BE2C (cell line): ENCODE measurements around the gene CDHR1.

Experiments used
- DNase-seq: peaks from one replicate; pipeline ENCODE4 v3.0.0-alpha.2; 2020
- H3K27me3 ChIP-seq: fragments of 250-450 bp; sonication (Bioruptor Pico); 2 replicates; pipeline ENCODE4 v1.5.1; 2020; ENCODE audit warnings: mild to moderate bottlenecking
- H3K36me3 ChIP-seq: fragments of 250-450 bp; sonication (Bioruptor Pico); 2 replicates; pipeline ENCODE4 v1.5.1; 2020; ENCODE audit warnings: mild to moderate bottlenecking
- H3K4me1 ChIP-seq: fragments of 250-450 bp; sonication (Bioruptor Pico); 2 replicates; pipeline ENCODE4 v1.5.1; 2020
- H3K4me3 ChIP-seq: 2 replicates; pipeline ENCODE4 v1.5.1; 2011; ENCODE audit warnings: low read depth, low read length
- H3K9me3 ChIP-seq: fragments of 250-450 bp; sonication (Bioruptor Pico); 2 replicates; pipeline ENCODE4 v1.5.1; 2020
- TF ChIP-seq, protein P1 (sequence below): IDR thresholded peaks from 2 replicates; pipeline ENCODE4 v1.5.1; 2012; ENCODE audit warnings: mild to moderate bottlenecking, low read depth, low read length

Gene CDHR1

DNA sequence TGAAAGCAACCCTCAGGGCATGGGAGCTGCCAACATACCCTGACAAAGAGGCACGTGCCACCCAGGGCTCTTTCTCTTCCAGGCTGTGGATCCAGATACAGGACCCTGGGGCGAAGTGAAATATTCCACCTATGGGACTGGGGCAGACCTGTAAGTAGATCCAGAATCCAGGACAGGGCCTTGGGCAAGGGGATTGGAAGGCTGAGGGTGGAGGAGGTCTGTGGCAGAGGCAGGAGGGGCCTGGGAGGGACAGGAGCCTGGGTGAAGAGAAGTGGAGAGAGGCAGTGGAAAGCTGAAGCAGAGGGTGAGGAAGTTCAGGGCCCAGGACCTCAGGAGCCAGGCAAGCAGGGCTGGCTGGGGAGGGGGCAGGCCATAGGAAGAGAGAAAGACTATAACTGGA lies 17.2 kb downstream of the CDHR1 start:
- Histone ChIP-seq H3K4me3 (no peak overlapping the region), H3K4me1 (no peaks in the 10 kb centered on the region), H3K27me3 (no peaks in the 10 kb centered on the region), H3K9me3 (no peaks in the 10 kb centered on the region), H3K36me3 (no peaks in the 10 kb centered on the region)
- DNase-seq, result no peak
- TF ChIP-seq, protein P1, sequence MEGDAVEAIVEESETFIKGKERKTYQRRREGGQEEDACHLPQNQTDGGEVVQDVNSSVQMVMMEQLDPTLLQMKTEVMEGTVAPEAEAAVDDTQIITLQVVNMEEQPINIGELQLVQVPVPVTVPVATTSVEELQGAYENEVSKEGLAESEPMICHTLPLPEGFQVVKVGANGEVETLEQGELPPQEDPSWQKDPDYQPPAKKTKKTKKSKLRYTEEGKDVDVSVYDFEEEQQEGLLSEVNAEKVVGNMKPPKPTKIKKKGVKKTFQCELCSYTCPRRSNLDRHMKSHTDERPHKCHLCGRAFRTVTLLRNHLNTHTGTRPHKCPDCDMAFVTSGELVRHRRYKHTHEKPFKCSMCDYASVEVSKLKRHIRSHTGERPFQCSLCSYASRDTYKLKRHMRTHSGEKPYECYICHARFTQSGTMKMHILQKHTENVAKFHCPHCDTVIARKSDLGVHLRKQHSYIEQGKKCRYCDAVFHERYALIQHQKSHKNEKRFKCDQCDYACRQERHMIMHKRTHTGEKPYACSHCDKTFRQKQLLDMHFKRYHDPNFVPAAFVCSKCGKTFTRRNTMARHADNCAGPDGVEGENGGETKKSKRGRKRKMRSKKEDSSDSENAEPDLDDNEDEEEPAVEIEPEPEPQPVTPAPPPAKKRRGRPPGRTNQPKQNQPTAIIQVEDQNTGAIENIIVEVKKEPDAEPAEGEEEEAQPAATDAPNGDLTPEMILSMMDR, result no peak

DNA sequence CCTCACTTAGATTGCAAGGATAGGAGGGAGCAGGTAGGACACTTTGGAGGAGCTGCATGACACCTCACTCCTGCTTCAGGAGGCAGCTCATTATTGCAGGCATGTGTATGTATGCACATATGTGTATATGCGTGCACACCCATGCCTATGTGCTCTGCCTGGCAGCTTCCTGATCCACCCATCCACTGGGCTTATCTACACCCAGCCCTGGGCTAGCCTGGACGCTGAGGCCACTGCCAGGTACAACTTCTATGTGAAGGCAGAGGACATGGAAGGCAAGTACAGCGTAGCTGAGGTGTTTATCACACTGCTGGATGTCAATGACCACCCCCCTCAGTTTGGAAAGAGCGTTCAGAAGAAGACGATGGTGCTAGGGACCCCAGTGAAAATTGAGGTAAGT lies 17.7 kb downstream of the CDHR1 start:
- Histone ChIP-seq H3K4me3 (no peak overlapping the region), H3K36me3 (no peaks in the 10 kb centered on the region), H3K4me1 (no peaks in the 10 kb centered on the region), H3K27me3 (no peaks in the 10 kb centered on the region), H3K9me3 (no peaks in the 10 kb centered on the region)
- TF ChIP-seq, protein P1, result no peak
- DNase-seq, result no peak

DNA sequence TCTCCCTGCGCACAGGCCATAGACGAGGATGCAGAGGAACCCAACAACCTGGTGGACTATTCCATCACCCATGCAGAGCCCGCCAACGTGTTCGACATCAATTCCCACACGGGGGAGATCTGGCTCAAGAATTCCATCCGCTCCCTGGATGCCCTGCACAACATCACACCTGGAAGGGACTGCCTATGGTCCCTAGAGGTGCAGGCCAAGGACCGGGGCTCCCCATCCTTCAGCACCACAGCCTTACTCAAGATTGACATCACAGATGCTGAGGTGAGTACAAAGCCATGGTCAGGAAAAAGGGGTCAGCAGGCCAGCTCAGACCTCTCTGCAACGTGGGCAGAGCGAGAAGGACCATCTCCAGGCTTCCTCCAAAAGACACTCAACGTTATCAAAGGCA lies 18.7 kb downstream of the CDHR1 start:
- Histone ChIP-seq H3K27me3 (no peaks in the 10 kb centered on the region), H3K4me3 (no peak overlapping the region), H3K9me3 (no peaks in the 10 kb centered on the region), H3K36me3 (no peaks in the 10 kb centered on the region), H3K4me1 (no peaks in the 10 kb centered on the region)
- TF ChIP-seq, protein P1, result no peak
- no peak for DNase-seq

- DNase-seq, result no peak
- Histone ChIP-seq H3K27me3 (no peaks in the 10 kb centered on the region), H3K36me3 (no peaks in the 10 kb centered on the region), H3K9me3 (no peaks in the 10 kb centered on the region), H3K4me3 (no peak overlapping the region), H3K4me1 (no peaks in the 10 kb centered on the region)
- TF ChIP-seq, protein P1, result no peak
Observed at GRCh38 chr10:84214046-84214572, 19.8 kb downstream of the CDHR1 start.

DNA sequence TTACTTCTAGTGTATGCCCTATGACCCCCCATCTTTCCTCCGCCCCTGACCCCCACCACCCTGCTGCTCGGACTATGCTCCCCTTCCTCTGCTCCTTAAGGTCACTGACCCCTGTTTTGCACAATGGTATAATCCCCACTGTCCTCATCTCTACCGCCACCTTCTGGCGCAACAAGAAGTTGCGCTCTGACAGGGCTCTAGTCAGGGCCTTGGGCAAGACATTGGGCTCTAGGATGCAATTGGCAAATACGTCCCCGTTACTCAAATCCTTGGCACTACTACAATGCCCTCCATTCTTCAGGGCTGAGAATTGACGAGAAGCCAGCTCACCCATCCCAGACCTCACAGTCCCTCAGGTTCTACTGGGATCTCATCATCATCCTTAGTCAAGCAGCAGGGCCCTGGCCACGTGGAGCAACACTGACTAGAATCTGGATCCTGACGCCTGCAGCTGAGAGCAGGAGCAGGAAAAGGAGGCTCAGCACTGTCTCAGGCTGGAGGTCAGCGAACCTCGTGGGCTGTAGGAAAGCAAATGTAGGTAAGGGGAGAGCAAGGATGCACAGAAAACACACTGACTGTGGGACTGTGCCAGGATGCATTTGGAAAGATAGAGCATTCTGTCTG lies 20.4 kb downstream of the CDHR1 start:
- TF ChIP-seq, protein P1, result peak; percentile 39; the same call in 1 of the 2 replicates
- H3K36me3 ChIP-seq, result no peaks in the 10 kb centered on the region
- no peaks in the 10 kb centered on the region for H3K4me1 ChIP-seq
- no peak overlapping the region for H3K4me3 ChIP-seq
- no peaks in the 10 kb centered on the region for H3K27me3 ChIP-seq
- no peak for DNase-seq
- H3K9me3 ChIP-seq, result no peaks in the 10 kb centered on the region

DNA sequence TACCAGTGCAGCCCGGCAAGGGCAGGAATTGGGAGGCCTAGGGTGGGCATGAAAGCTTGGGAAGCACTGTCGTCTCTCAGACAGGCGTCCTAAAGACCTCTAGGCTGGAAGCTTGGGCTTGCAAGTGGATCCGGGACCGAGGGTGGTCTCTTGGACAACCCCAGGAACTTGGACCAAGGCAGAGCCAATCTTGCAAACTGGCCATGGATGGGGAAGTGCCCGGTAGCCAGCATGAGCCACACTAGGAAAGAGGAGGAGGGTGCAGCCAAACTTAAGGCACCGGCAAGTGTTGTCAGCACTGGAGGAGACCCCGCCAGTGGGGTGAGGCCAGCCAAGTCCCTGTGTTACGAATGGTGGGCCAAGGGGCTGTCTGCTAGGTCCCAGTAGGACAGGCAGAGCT lies 22.5 kb downstream of the CDHR1 start:
- H3K27me3 ChIP-seq, result no peaks in the 10 kb centered on the region
- DNase-seq, result no peak
- no peaks in the 10 kb centered on the region for H3K4me1 ChIP-seq
- H3K4me3 ChIP-seq, result no peak overlapping the region
- H3K9me3 ChIP-seq, result no peaks in the 10 kb centered on the region
- TF ChIP-seq, protein P1, result no peak
- H3K36me3 ChIP-seq, result no peaks in the 10 kb centered on the region
